Mucosa of gallbladder (tissue), 1 donor: ENCODE measurements around the gene TMEM218. TPM values are rescaled to one million over a fixed set of nuclear protein-coding genes. Genes with fewer than 3 reads are reported as not detected.

Experiments used
- DNase-seq: peaks from one replicate; pipeline ENCODE4 v3.0.0-alpha.2; 2020; ENCODE audit warnings: low spot score
- total RNA-seq: library from RNA; stranded (reverse); gene quantifications from one replicate; pipeline ENCODE4 v1.2.1, GENCODE V29; 2021
- donor health status: DM: no; HTN: no; CAD: no.

The TMEM218 gene
- 18.7 TPM for total RNA-seq

GRCh38 chr11:125111343-125112207 lies at the start of gene TMEM218:
TSS of gene TMEM218 (minus strand) at chr11:125111626. CDS start at chr11:125102241, 9,385 bp downstream.
- DNase-seq = peak; percentile 100

- no peak for DNase-seq
Measured at GRCh38 chr11:125157953-125158680, 46.7 kb upstream of the TMEM218 start.

DNA sequence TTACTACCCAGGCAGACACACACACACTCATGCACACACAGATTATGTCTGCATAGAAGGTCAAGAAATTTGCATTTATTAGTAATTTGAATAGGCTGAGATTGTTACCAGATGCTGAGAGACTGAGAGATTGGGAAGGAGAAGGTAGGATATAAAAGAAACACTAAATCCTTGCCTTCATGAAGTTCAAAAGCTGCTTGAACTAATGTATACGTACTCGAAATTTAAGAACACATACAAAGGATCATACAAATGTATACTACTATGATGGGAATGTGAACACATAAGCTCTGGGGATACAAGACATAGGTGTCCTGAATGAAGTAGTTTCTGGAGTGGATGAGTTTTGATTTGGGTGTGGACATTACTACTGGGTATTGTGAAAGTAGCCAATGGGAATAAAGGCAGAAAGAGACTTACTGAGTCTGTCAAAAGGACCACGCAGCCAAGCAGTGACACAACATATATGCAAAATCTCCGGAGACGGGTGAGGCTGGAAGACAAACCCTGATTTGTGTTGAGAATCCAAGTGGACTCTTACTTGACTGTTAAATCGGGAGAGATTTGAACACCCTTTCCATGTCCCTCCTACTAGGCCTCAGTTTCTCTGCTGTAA lies 45.8 kb upstream of the TMEM218 start:
- DNase-seq = no peak

DNA sequence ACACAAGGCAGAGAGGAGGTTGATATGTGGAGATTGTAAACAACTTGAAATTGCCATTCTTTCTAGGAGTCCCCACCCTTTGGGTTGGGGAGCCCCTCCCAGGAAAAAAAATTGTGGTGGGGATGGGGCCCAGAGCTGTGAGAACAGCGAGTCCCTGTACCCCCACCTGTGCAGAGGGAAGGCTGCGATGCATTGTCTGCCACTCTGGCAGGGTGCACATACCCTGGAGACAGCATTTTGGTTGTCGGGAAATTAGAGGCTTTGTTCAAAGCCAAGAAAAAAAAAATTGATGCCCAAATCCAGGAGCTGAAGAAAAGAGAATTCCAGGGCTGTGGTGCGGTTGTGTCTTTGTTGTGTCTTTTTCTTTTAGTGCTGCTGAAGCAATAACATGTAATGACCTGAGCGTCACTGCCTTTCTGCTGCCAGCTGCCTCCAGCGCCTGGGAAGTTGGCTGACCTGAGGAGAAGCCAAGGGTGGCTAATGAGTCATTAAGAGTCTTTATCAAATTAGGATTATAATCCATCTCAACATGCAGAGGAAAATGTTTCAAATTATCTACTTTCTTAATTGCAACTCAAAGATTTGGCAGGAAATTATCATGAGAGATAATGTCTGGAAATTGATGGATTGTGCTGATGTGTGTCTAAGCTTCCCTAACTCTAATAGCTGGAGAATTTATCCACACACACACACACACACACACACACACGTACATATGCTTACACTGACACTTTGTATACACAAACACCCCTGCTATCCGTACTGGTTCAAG lies 45.1 kb upstream of the TMEM218 start:
- no peak for DNase-seq

- no peak for DNase-seq
Measured at GRCh38 chr11:125155767-125156166, 44.3 kb upstream of the TMEM218 start.

DNA sequence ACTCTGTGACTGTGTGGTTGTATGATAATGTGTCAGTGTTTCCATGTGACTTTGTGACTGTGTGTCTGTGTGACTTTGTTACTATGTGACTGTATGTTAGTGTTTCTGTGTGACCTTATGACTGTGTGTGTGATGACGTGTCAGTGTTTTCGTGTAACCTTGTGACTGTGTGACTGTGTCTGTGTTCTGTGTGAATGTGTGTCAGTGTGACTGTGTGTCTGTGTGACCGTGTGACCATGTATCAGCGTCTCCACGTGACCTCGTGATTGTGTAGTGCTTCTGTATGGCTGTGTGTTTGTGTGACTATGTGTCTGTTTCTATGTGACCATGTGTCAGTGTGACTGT lies 43.6 kb upstream of the TMEM218 start:
- no peak for DNase-seq

DNA sequence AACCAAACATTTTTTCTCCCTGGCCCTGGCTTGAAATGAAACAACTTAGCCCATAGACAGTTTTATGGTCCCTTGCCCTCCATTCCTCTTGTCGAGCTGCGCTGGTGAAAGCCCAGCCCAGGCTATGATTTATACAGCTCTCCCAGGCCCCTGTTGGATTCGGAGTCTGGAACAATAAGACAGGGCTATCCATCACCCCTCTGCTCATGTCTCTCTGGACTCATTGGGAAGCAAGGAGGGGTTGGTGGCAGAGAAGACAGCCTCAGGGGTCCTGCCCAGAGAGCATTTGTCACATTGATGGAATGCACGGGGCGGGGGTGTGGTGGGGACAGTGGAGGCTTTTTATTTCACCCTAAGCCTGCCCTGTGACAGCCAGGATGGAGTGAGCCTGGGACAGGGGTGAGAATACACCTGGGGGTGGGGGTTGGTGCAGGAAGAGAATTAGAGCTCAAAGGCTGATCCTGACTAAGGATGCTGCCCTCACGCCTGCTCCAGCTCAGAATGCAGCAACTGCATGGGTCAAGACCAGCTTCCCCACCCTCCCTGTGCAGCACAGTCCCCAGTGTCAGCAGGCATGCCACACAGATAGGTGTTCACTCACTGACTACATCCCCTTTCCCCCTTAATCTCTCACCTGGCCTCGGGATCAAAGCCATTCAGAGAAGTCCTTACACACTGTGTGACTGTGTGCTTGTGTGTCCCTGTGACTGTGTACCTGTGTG lies 43.1 kb upstream of the TMEM218 start:
- DNase-seq = no peak

DNA sequence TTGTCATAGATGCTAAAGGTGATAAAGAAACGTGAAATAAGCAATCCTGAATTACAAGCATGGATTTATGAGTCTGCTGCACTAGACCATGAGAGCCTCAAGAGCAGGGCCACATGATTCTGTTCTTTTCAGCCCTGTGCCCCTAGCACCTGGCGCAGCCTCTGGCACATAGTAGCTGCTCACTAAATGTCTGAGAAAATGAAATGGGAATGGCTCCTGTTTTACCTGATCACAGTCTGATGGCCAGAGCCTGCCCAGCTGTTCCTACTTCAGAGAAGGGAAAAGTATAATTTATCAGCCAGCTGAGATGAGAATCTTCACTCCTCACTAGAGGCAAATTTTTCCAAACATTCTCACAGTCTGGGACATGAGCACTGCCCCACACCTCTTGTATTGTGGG lies 42.4 kb upstream of the TMEM218 start:
- no peak for DNase-seq

- DNase-seq = no peak
Measured at GRCh38 chr11:125148743-125149142, 37.3 kb upstream of the TMEM218 start.

- no peak for DNase-seq
Measured at GRCh38 chr11:125148011-125148410, 36.6 kb upstream of the TMEM218 start.

- DNase-seq = no peak
Measured at GRCh38 chr11:125147280-125147679, 35.9 kb upstream of the TMEM218 start.

DNA sequence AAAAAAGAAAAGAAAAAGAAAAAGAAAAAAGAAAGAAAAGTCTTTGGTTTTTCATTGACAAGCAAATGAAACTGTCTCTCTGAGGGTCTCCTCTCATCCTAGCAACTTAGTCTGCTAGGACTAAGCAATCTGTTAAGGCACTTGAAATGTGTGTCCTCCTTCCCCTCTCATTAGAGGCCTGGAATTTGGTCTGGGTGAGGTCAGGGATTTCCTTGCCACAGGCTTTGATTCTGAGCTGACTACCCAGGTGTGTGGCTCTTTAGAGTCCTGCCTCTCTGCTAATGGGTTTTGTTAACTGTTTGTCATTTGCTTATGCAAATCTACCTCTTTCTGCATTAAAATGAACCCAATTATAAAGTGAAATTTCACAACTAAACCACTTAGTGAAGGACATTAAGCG lies 34.8 kb upstream of the TMEM218 start:
- DNase-seq = no peak

GRCh38 chr11:125141686-125142535 lies 30.5 kb upstream of the TMEM218 start:
- DNase-seq = peak; percentile 20

GRCh38 chr11:125141178-125141577 lies 29.8 kb upstream of the TMEM218 start:
- no peak for DNase-seq

DNA sequence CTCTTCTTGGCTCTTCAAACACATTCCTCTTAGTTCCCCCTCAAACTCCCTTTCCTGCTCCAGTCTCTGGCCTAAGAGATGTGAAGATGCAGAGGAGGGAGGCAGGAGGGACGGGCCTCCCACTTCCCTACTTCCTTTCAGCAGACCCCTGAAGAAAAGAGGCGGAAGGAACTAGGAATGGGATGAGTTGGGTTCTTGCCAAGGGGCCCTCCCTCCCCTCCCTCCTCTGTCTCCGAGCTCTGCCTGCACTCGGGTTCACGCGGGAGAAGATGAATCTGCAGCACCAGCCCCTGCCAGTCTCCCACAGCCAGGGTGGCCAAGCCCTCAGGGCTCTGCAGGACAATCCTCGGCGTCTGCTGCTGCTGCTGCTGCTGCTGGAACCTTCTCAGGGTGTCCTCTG lies 28.8 kb upstream of the TMEM218 start:
- DNase-seq = no peak

GRCh38 chr11:125139778-125140177 lies 28.4 kb upstream of the TMEM218 start:
- no peak for DNase-seq

DNA sequence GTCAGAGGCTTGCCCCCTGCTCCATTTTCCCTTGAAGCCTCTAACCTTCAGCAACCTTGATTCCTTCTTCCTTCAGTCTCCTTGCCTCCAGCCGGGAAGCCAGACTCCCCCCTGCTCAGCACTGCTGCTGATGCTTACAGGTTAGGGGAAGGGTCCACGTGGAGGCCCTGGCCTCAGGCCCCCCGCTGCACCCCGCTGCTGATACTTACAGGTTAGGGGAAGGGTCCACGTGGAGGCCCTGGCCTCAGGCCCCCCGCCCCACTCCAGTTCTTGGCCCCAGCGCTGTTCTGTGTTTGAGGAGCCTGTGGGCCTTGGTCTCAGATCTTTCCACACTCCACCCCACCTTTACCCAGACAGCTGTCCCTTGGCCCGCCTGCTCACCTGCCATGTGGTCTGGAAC lies 27.5 kb upstream of the TMEM218 start:
- DNase-seq = no peak

DNA sequence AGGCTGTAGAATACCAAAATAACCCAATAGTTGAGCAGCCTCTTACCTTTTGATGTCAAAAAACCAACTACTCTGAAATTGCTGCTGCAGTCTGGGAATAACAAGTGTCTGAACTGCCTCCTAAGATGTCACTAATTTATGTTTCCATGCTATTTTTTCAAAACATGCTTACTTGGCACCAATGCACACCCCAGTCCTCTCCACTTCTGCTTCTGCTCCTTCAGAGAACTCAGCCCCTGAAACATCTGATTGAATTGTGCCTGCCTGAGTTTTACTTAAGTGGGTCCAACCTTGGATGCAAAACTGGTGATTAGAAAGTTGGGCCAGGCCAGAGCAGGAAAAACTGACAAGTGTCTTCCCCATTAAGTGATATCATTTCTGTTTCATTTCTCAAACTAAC lies 24.6 kb upstream of the TMEM218 start:
- DNase-seq = no peak

GRCh38 chr11:125132596-125132995 lies 21.2 kb upstream of the TMEM218 start:
- DNase-seq = no peak

GRCh38 chr11:125132071-125132470 lies 20.6 kb upstream of the TMEM218 start:
- DNase-seq = no peak
